CD4-positive, alpha-beta T cell treated with Interleukin-15 for 4 hours (primary cell): ENCODE measurements around the gene TBX3.

Source experiments
- DNase-seq: peaks from one replicate; pipeline ENCODE4 v3.0.0-alpha.2; 2020; ENCODE audit warnings: low spot score

TBX3 gene

DNA sequence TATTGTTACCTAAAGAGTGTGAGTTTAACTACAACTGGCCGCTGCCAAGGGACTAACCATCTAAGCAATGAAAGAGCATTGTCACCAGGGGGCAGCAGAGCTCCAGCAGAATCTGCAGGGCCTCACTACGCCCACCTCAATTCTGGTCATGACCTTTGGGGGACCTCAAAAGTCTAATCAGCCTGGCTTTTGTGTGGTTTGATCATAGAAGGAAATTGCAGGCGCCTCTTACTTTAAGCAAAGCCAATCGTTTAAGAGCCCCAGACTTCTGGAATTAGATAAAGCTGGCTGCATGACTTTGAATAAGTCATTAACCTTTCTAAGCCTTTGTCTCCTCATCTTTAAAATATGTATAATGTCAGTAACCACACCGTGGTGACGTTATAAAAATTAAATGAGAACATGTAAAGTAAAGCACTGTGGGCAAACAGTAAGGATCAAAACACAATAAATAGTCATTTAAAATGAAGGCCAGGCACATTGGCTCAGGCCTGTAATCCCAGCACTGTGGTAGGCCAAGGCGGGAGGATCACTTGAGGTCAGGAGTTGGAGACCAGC, 58.6 kb downstream of the TBX3 start:
- DNase-seq = peak; percentile 2

DNA sequence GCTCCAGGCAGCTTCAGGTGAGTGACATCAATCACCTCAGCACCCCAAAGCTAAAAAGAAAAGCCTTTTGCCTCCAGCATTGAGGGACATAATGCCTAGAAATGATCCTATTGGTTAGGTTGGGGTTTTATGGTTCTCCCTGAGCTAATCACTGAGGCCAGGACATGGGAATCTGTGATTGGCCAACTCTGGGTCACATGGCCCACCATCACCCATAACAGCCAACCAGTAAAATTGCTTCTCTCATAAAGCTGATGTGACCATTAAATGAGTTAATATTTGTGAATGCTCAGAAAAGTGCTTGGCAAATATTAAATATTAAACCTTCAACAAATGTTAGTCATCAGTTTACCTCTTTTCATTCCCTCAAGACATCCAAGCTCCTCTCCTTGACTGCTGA, 60.2 kb downstream of the TBX3 start:
- no peak for DNase-seq
